ENCODE results near the gene ZNF749. TPM values are rescaled to one million over a fixed set of nuclear protein-coding genes. Genes with fewer than 3 reads are reported as not detected.
"Not testable (repeated sequence)": the region's sequence is repeated elsewhere in the genome, so short reads cannot be mapped to it uniquely, and the experiment has no call there.

ZNF749 gene
- total RNA-seq, 2 experiments from 2014 or later: 9.3 to 9.4 TPM

DNA sequence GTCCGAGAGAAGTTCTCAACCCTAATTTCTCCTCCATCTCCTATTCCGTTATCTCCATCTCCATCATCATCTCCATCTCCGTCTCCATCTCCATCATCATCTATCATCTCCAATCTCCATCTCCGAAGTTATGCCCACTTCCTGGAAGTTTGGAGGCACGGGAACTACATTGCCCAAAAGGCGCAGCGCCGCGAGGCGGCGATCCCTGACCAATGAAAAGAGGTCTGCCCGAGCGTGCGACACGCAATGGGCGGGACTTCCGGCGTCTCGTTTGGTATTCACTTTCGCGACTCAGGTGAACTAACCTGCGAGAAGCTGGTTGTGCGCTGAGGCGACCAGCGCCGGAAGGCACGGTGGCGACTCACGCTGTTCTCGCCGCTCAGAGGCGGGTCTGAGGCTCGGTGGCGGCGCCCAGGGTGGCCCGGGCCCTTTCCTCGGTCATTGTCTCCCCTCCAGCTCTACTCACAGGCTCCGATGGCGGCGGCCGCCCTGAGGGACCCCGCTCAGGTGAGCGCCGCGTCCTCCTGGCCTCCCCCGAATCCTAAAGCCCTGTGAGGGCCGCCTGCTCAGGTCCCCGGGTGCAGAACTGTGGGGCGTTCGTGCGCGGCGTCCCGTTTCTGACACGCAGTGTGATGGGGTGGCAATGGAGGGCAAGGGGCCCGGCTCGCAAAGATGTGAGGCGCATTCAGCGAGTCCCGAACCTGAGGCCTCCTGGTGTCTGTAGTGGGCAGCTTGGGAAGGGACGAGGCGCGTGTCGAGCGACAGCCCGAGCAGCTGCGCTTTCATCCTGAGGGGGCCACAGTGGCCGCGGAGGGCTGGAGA is 52.6 kb downstream of the ZNF749 start, which contains the start of gene ZNF419:
Gene ZNF419, plus strand, starts transcription at position 274 of the 822 bp plus-strand sequence. Its CDS starts 201 bp downstream, at position 475.
- peak; percentile 94 for DNase-seq
- Mint-ChIP-seq H3K27ac (peak within 1 kb of the TSS; percentile 63), H3K9me3 (peaks cover 29% of the 10 kb centered on the region), H3K4me1 (ENCODE audit: low read depth) (peaks cover 11% of the 10 kb centered on the region), H3K4me3 (peak within 1 kb of the TSS; percentile 58), H3K36me3 (peaks cover 35% of the 10 kb centered on the region)
- POLR2A ChIA-PET: interaction anchor here (1.0 kb wide), 1 partner anchor 12 kb away, joined by 3 read pairs; the partner anchor contains the start of gene ZNF773
- CTCF ChIA-PET: interaction anchor here (0.9 kb wide), 1 partner anchor 15 kb away, joined by 3 read pairs; no protein-coding TSS in a partner anchor
- intact Hi-C loops (cut with micrococcal nuclease): loop anchor here (1.0 to 5.0 kb wide), 3 partner anchors 40 to 295 kb away; partner anchors contain the start of genes ZNF264, ZNF416 and ZNF549
- not testable (repeated sequence) for H3K27me3 Mint-ChIP-seq

DNA sequence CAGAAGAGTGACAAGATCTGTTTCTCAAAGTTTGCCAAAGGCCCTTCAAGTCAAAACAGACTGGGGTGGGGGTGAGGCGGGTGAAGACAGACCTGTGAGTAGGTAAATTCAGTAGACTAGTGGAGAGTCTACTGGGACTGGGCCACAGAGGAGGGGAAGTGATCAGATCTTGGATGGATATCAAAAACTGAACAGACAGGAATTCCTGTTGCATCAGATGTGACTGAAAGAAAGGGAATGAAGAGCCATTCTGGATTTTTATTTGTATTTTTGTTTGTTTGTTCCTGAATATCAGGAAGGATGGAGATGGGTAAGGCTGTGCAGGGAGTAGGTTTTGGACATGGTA is 53.1 kb downstream of the ZNF749 start:
- DNase-seq, H3K27me3 Mint-ChIP-seq, CTCF ChIA-PET, H3K27ac Mint-ChIP-seq, POLR2A ChIA-PET: not testable (repeated sequence)
- Mint-ChIP-seq H3K36me3 (peaks cover 40% of the 10 kb centered on the region), H3K4me1 (ENCODE audit: low read depth) (peaks cover 11% of the 10 kb centered on the region), H3K4me3 (peak overlapping the region; percentile 58), H3K9me3 (peaks cover 34% of the 10 kb centered on the region)
- intact Hi-C loops (cut with micrococcal nuclease): loop anchor here (1.0 to 5.0 kb wide), 2 partner anchors 39 to 296 kb away; partner anchors contain the start of genes ZNF264 and ZNF549

Other genes with a start within 250 kb of the ZNF749 start
- 10 to 100 TPM; 18.9 to 20.4 TPM for gene ZNF264, start 243.8 kb upstream of the ZNF749 start, total RNA-seq
- under 1 TPM; 0.81 to 0.97 TPM for gene AURKC, start 204.3 kb upstream of the ZNF749 start, total RNA-seq
- gene ZNF805, start 194.7 kb upstream of the ZNF749 start, total RNA-seq: 1 to 10 TPM; 6.9 to 7.0 TPM
- 10 to 100 TPM; 45.5 to 45.8 TPM for gene ZNF460, start 154.8 kb upstream of the ZNF749 start, total RNA-seq
- gene ZNF543, start 114.9 kb upstream of the ZNF749 start, total RNA-seq: 1 to 10 TPM; 4.0 to 4.3 TPM
- 1 to 10 TPM; 3.8 to 4.0 TPM for gene ZNF304, start 84.1 kb upstream of the ZNF749 start, total RNA-seq
- 1 to 10 TPM; 3.3 to 3.9 TPM for gene TRAPPC2B, start 71.8 kb upstream of the ZNF749 start, total RNA-seq
- gene ZNF547, start 71.8 kb upstream of the ZNF749 start, total RNA-seq: 1 to 10 TPM; 1.0 to 1.4 TPM
- gene ZNF548, start 45.5 kb upstream of the ZNF749 start, total RNA-seq: 10 to 100 TPM; 12.0 to 12.1 TPM
- gene ZNF17, start 24.2 kb upstream of the ZNF749 start, total RNA-seq: 1 to 10 TPM; 4.2 to 5.0 TPM
- gene VN1R1, start 21.8 kb downstream of the ZNF749 start, total RNA-seq: under 1 TPM in 1 of 2 experiments, not detected in 1; 0.12 TPM
- gene ZNF772, start 42.2 kb downstream of the ZNF749 start, total RNA-seq: 1 to 10 TPM; 3.9 to 4.0 TPM
- 1 to 10 TPM; 4.3 to 5.1 TPM for gene ZNF419, start 52.4 kb downstream of the ZNF749 start, total RNA-seq
- 1 to 10 TPM; 4.0 to 4.5 TPM for gene ZNF773, start 64.6 kb downstream of the ZNF749 start, total RNA-seq
- 1 to 10 TPM; 2.9 to 3.4 TPM for gene ZNF549, start 92.0 kb downstream of the ZNF749 start, total RNA-seq
- gene ZNF550, start 124.5 kb downstream of the ZNF749 start, total RNA-seq: 1 to 10 TPM; 5.6 to 6.6 TPM
- gene ZNF416, start 143.6 kb downstream of the ZNF749 start, total RNA-seq: 1 to 10 TPM; 2.2 to 2.4 TPM
- gene ZIK1, start 148.8 kb downstream of the ZNF749 start, total RNA-seq: 1 to 10 TPM; 3.4 to 3.6 TPM
- 1 to 10 TPM; 3.7 to 5.6 TPM for gene ZNF530, start 164.6 kb downstream of the ZNF749 start, total RNA-seq
- 1 to 10 TPM; 6.7 to 8.0 TPM for gene ZNF134, start 178.9 kb downstream of the ZNF749 start, total RNA-seq
- 1 to 10 TPM; 8.2 to 8.3 TPM for gene ZNF211, start 197.8 kb downstream of the ZNF749 start, total RNA-seq
- gene ZSCAN4, start 233.6 kb downstream of the ZNF749 start, total RNA-seq: not detected
- gene ZNF551, start 246.7 kb downstream of the ZNF749 start, total RNA-seq: 1 to 10 TPM; 4.4 to 6.2 TPM